ENCODE measurements around the gene SH3GL2. TPM values are rescaled to one million over a fixed set of nuclear protein-coding genes. Genes with fewer than 3 reads are reported as not detected.

Gene SH3GL2
- total and polyA plus RNA-seq, 4 donors: 0.06 to 0.08 TPM; not detected in 2

GRCh38 chr9:17588941-17589340 is 10.1 kb downstream of the SH3GL2 start:
- 95% methylated on average over 4 of the region's 4 CpGs for WGBS

GRCh38 chr9:17589771-17590170 is 10.9 kb downstream of the SH3GL2 start:
- TF ChIP-seq ATF3 (IDR thresholded peaks at IDR 0.05) (no peak), EGR1 (IDR thresholded peaks at IDR 0.05; ENCODE audit: low read depth in 2 of 2) (no peak), TAF1 (conservative IDR thresholded peaks at IDR 0.05) (no peak), YY1 (IDR thresholded peaks at IDR 0.05) (no peak), CTCF (IDR thresholded peaks at IDR 0.05; ENCODE audit: low read depth, low read length, missing input control) (no peak), FOXA1 (IDR thresholded peaks at IDR 0.05) (no peak), HNF4A (conservative IDR thresholded peaks at IDR 0.05) (no peak), RXRA (IDR thresholded peaks at IDR 0.05) (no peak)
- WGBS: 94% methylated on average over 5 of the region's 5 CpGs
- H3K4me3 ChIP-seq (ENCODE audit: low read depth in 1 of 3, low read length in 3 of 3): no peak overlapping the region
- DNase-seq (ENCODE audit: low spot score): no peak
- H3K36me3 ChIP-seq (ENCODE audit: control insufficient read depth in 4 of 4, insufficient read depth in 3 of 4, low read depth in 1 of 4, low read length in 3 of 4): no peaks in the 10 kb centered on the region
- H3K27ac ChIP-seq (ENCODE audit: low read depth in 1 of 2, low read length in 2 of 2): no peak overlapping the region
- no peaks in the 10 kb centered on the region for H3K4me1 ChIP-seq (ENCODE audit: control insufficient read depth in 4 of 4, insufficient read depth in 4 of 4, low read length in 3 of 4)
- no peaks in the 10 kb centered on the region for H3K27me3 ChIP-seq (ENCODE audit: control insufficient read depth in 4 of 4, insufficient read depth in 4 of 4, low read length in 3 of 4)
- H3K9ac ChIP-seq (ENCODE audit: low read depth in 1 of 2, low read length in 2 of 2): no peak overlapping the region
- H3K9me3 ChIP-seq (ENCODE audit: control insufficient read depth in 4 of 4, low read length in 3 of 4): no peaks in the 10 kb centered on the region

More at GRCh38 chr9:17588941-17589340, 10.1 kb downstream of the SH3GL2 start:
- H3K4me3 ChIP-seq (ENCODE audit: low read depth in 1 of 3, low read length in 3 of 3): no peak overlapping the region
- no peaks in the 10 kb centered on the region for H3K36me3 ChIP-seq (ENCODE audit: control insufficient read depth in 4 of 4, insufficient read depth in 3 of 4, low read depth in 1 of 4, low read length in 3 of 4)
- no peak for DNase-seq (ENCODE audit: low spot score)
- H3K27me3 ChIP-seq (ENCODE audit: control insufficient read depth in 4 of 4, insufficient read depth in 4 of 4, low read length in 3 of 4): no peaks in the 10 kb centered on the region
- H3K27ac ChIP-seq (ENCODE audit: low read depth in 1 of 2, low read length in 2 of 2): no peak overlapping the region
- no peaks in the 10 kb centered on the region for H3K4me1 ChIP-seq (ENCODE audit: control insufficient read depth in 4 of 4, insufficient read depth in 4 of 4, low read length in 3 of 4)
- TF ChIP-seq TAF1 (conservative IDR thresholded peaks at IDR 0.05) (no peak), NR2F2 (IDR thresholded peaks at IDR 0.05) (no peak), HNF4G (IDR thresholded peaks at IDR 0.05) (no peak), EGR1 (IDR thresholded peaks at IDR 0.05; ENCODE audit: low read depth in 2 of 2) (no peak), FOXA1 (IDR thresholded peaks at IDR 0.05) (no peak), REST (IDR thresholded peaks at IDR 0.05) (no peak), YY1 (IDR thresholded peaks at IDR 0.05) (no peak), HNF4A (conservative IDR thresholded peaks at IDR 0.05) (no peak)
- TF ChIP-seq, protein P1, sequence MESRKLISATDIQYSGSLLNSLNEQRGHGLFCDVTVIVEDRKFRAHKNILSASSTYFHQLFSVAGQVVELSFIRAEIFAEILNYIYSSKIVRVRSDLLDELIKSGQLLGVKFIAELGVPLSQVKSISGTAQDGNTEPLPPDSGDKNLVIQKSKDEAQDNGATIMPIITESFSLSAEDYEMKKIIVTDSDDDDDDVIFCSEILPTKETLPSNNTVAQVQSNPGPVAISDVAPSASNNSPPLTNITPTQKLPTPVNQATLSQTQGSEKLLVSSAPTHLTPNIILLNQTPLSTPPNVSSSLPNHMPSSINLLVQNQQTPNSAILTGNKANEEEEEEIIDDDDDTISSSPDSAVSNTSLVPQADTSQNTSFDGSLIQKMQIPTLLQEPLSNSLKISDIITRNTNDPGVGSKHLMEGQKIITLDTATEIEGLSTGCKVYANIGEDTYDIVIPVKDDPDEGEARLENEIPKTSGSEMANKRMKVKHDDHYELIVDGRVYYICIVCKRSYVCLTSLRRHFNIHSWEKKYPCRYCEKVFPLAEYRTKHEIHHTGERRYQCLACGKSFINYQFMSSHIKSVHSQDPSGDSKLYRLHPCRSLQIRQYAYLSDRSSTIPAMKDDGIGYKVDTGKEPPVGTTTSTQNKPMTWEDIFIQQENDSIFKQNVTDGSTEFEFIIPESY (IDR thresholded peaks at IDR 0.05): no peak
- H3K9ac ChIP-seq (ENCODE audit: low read depth in 1 of 2, low read length in 2 of 2): no peak overlapping the region
- H3K9me3 ChIP-seq (ENCODE audit: control insufficient read depth in 4 of 4, low read length in 3 of 4): no peaks in the 10 kb centered on the region

Measured in liver (tissue), 9 donors.